ENCODE measurements around the gene CFAP210.

CFAP210 gene

DNA sequence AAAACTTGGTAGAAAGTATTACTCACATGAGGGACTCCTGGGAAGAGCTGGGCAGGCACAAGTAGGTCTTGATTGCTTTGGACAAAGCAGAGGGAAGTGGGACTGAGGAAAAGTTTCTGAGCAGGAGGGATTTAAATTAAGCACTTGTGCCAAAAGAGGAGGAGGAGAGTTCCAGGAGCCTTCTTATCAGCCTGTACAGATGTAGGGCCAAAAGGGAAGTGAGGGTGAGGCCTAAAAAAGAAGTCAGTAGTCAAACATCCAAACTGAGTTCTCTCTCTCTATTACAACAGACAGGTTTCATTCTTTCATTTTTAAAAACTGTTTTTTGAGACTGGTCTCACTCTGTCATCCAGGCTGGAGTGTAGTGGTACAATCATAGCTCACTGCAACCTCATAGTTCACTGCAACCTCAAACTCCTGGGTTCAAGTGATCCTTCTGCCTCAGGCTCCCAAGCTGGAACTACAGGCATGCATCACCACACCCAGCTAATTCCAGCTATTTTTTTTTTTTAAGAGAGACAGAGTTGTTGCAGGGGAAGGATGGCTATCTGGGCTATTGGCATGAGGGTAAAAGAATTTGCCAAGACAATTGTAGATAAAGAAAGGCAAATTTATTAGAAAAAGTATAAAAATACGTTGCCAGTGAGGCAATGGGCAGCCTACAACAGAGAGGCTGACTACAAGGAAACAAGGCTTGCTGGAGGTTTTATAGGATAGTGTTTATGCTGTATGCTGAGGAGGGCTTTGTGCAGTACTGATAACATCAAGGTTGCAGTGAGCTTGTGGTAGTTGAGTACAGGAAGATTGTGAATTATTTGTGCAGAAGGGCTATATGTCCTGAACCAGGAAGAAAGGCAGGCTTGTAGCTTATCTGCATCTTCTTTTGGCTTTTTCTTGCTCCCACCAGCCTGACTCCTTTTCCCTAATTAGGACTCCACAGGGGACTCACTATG is 29.0 kb downstream of the CFAP210 start:
- peak; percentile 34 for DNase-seq (ENCODE audit: low read depth)
- no peak for TF ChIP-seq CTCF (IDR thresholded peaks at IDR 0.05; ENCODE audit: low read length, missing control alignments)
- no peak overlapping the region for H3K4me3 ChIP-seq (replicated peaks; ENCODE audit: low read depth, low read length)

DNA sequence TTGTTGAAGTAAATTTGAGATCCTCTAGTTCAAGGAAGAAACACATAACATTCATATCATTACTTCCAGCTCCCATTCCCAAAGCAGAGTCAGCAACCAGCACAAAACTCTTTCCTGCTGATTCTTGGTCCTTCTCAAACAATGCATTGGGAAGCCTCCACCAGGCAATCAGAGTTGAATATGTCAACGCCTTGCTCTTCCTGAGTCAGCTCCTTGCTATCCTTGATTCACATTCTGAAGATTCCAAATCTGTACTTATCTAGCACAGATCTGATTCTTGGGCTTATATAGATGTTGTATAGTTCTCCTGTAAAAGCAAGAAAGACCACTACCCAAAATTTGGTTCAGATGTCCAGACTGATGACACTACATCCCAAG is 29.6 kb downstream of the CFAP210 start:
- DNase-seq (ENCODE audit: low read depth), result peak; percentile 8
- no peak for TF ChIP-seq CTCF (IDR thresholded peaks at IDR 0.05; ENCODE audit: low read length, missing control alignments)
- H3K4me3 ChIP-seq (replicated peaks; ENCODE audit: low read depth, low read length), result no peak overlapping the region

GRCh38 chr2:169663247-169663646 is 31.0 kb downstream of the CFAP210 start:
- no peak for TF ChIP-seq CTCF (IDR thresholded peaks at IDR 0.05; ENCODE audit: low read length, missing control alignments)
- no peak overlapping the region for H3K4me3 ChIP-seq (replicated peaks; ENCODE audit: low read depth, low read length)

DNA sequence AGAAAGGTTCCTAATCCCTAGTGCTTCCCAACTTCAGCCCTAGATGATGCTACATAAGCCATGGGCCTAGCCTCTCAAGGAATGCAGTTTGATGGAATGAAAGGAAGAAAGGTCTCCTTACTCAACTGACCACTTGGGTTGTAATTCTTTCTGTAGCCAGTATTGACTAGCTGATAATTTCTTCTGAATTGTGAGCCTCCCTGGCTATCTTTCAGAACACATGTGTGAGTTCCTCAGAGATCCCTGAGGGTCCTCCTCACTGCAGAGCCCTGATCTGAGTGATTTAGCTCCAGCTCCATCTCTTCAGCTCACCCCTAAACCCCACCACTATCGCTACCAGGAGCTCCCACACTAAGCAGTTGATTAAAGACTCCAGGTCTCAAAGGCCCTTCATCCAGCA is 31.5 kb downstream of the CFAP210 start:
- no peak for TF ChIP-seq CTCF (IDR thresholded peaks at IDR 0.05; ENCODE audit: low read length, missing control alignments)
- DNase-seq (ENCODE audit: low read depth), result no peak
- H3K4me3 ChIP-seq (replicated peaks; ENCODE audit: low read depth, low read length), result no peak overlapping the region

More at GRCh38 chr2:169663247-169663646, 31.0 kb downstream of the CFAP210 start:
- no peak for DNase-seq (ENCODE audit: low read depth)

DNA sequence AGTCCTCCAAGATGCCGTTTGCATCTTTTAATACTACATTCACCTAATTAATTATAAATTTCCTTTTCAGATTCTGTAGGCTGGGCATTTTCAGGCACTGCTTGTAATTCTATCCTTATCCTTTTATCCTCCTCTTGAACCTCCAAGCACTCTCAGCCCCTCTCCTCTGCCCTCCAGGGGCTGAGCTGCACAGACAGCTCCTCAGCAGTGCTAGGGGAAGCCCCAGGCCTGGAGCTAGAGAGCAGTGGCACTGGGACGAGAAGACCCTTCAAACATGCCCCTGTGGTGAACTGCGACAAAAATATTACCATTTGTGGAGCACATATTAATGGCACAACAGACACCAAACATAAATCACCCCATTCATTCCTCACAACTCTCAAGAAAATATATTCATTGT is 32.9 kb downstream of the CFAP210 start:
- no peak for DNase-seq (ENCODE audit: low read depth)
- no peak overlapping the region for H3K4me3 ChIP-seq (replicated peaks; ENCODE audit: low read depth, low read length)
- no peak for TF ChIP-seq CTCF (IDR thresholded peaks at IDR 0.05; ENCODE audit: low read length, missing control alignments)

- H3K4me3 ChIP-seq (replicated peaks; ENCODE audit: low read depth, low read length), result no peak overlapping the region
- no peak for TF ChIP-seq CTCF (IDR thresholded peaks at IDR 0.05; ENCODE audit: low read length, missing control alignments)
- no peak for DNase-seq (ENCODE audit: low read depth)
Measured at GRCh38 chr2:169659320-169659719, 34.9 kb downstream of the CFAP210 start.

DNA sequence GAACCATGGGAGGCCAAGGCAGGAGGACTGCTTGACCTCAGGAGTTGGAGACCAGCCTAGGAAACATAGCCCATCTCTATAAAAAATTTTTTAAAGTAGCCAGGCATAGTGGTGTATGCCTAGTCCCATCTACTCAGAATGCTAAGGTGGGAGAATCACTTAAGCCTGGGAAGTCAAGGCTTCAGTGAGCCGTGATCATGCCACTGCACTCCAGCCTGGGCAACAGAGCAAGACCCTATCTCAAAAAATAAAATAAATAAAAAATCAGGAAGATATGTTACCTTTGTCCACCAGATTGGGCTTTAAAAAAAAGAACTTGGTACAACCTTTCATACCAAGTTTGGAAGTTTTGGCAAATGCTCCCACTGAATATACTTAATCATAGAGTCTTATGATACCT is 35.3 kb downstream of the CFAP210 start:
- no peak overlapping the region for H3K4me3 ChIP-seq (replicated peaks; ENCODE audit: low read depth, low read length)
- no peak for TF ChIP-seq CTCF (IDR thresholded peaks at IDR 0.05; ENCODE audit: low read length, missing control alignments)
- no peak for DNase-seq (ENCODE audit: low read depth)

Measured in fibroblast of pulmonary artery (primary cell).